GM10266 (cell line): Measurements from ENCODE around the gene SLC6A4.

Source experiments
- DNase-seq: peaks from one replicate; pipeline ENCODE4 v3.0.0; 2012; ENCODE audit errors: extremely low spot score
- TF ChIP-seq, protein P1 (sequence below): IDR thresholded peaks from 2 replicates; pipeline ENCODE4 v1.5.1; 2012; ENCODE audit warnings: mild to moderate bottlenecking, low read depth; ENCODE audit not compliant: control insufficient read depth, insufficient read depth; ENCODE audit errors: missing control alignments

Gene SLC6A4

DNA sequence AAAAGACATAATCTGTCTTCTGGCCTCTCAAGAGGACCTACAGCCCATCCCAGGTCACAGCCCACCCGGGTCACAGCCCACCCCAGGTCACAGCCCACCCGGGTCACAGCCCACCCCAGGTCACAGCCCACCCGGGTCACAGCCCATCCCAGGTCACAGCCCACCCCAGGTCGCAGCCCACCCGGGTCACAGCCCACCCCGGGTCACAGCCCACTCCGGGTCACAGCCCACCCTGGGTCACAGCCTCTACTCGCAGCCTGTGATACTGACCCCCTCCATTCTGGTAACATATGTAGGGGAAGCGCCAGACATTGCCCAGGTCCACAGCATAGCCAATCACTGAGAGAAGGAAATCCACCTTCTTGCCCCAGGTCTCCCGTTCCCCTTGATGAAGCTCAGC, 14.2 kb downstream of the SLC6A4 start:
- no peak for DNase-seq
- TF ChIP-seq, protein P1, sequence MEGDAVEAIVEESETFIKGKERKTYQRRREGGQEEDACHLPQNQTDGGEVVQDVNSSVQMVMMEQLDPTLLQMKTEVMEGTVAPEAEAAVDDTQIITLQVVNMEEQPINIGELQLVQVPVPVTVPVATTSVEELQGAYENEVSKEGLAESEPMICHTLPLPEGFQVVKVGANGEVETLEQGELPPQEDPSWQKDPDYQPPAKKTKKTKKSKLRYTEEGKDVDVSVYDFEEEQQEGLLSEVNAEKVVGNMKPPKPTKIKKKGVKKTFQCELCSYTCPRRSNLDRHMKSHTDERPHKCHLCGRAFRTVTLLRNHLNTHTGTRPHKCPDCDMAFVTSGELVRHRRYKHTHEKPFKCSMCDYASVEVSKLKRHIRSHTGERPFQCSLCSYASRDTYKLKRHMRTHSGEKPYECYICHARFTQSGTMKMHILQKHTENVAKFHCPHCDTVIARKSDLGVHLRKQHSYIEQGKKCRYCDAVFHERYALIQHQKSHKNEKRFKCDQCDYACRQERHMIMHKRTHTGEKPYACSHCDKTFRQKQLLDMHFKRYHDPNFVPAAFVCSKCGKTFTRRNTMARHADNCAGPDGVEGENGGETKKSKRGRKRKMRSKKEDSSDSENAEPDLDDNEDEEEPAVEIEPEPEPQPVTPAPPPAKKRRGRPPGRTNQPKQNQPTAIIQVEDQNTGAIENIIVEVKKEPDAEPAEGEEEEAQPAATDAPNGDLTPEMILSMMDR, result no peak

DNA sequence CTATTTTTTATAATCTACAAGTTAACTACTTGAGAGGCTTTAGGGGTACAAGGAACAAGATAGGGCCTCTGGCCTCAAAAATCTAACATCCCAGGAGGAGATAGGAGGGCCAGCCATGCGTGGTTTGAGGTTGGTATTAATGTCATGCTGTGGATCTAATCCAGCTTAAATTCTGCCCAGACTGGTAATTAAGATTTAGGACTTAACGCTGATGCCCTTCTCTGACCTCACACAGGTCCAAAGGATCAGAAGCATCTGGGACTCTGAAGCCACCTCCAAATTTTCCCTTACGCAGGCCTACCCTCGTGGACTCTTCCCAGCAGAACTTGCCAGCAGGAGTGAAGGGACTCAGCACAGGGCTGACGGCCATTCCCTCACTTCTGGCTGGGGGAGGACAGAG, 15.1 kb downstream of the SLC6A4 start:
- no peak for DNase-seq
- TF ChIP-seq, protein P1, result no peak

DNA sequence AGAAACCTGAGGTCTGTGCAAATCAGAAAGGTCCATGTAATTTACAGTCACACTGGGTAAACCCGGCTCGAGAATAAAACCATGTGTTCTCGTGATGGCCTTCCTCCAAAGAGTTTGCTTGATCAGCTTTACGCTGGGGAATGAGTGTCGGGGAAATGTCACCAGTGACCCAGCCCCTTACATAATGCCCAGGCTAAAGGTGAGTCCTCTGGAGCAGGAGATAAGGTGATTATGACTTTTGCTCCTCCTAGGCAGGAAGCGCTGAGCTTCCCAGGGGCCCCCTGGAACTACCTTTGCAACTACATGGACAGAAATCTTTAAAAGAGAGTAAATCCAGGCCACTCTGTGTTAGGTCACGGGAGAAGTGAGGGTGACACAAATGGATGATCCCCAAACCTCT, 15.7 kb downstream of the SLC6A4 start:
- DNase-seq, result no peak
- TF ChIP-seq, protein P1, result no peak

DNA sequence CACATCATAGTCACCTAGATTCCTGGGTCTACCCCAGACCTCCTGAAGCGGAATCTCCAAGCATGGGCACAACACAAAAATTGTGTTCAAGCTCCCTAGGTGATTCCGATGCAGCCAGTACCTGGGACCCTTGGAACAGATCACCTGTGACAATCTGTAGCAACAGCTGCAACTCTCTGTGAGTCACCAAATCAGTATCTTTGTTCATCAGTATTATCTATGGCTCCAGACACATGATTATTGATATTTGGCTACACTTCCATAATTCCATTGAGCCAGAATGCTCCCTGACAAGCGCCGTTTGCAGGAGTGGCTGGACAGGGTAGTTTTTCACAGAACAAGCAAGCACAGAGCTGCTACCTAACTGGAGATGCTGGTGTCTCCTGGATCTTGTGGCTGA, 16.2 kb downstream of the SLC6A4 start:
- DNase-seq, result no peak
- TF ChIP-seq, protein P1, result no peak

DNA sequence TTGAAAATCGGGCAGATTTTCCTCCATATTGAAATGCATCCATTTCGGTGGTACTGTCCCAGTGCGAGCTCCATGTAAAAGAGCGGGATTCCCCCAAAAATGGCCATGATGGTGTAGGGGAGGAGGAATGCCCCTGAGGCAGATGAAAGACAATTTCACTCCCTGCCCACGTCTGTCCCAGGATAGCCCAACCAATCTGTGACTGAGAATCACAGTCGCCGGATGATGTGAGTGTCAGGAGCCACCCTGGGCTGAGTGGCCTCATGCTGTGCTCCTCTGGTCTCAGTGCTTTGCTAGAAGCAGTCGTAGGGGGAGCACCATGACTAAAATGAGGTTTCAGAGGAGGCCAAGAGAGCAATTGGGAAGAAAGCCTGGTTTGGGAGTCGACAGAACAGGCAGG, 16.7 kb downstream of the SLC6A4 start:
- peak; percentile 66 for DNase-seq

DNA sequence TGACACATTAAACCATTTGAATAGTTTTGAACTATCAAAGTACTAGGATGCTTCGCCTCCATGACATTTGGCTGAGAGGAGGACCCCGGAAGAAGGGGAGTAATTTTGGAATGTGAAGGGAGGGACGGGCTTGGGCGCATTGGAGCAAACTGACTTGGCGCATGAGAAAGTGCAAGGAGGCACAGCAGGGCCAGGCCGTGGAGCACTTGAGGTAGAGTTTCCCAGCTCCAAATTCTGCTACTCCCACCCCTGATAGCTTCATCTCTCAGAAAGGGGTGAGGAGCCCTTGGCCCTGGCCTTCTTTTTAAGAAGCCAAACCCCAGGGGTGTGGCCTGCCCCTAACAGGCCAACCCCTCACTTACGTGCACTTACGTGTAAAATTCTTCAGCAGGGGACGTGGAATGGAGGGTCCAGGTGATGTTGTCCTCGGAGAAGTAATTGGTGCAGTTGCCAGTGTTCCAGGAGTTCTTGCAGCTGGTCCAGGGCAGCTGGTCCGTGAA, 17.7 kb downstream of the SLC6A4 start:
- DNase-seq, result no peak
- TF ChIP-seq, protein P1, result no peak

More for the DNA sequence above, 16.7 kb downstream of the SLC6A4 start:
- TF ChIP-seq, protein P1, result no peak

DNA sequence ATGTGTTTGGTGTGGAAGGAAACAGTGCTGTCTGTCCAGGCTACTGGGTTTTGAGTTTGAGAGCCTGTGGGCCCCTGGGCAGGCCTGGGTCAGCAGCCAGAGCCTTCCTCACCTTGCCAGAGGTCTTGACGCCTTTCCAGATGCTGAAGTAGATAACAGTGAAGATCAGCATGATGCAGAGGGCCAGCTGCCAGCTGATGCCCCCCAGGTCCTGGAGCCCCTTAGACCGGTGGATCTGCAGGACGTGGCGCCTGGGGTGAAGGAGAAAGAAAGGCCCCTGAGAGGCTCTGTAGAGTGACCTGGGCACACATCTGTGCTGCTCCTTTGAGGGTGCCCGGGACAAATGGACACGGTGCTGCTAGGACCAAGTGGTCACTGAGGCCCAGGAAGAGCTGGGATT, 18.4 kb downstream of the SLC6A4 start:
- TF ChIP-seq, protein P1, result no peak
- DNase-seq, result no peak
